ENCODE measurements around the gene ZCCHC10. TPM values are rescaled to one million over a fixed set of nuclear protein-coding genes. Genes with fewer than 3 reads are reported as not detected.
"Not testable (repeated sequence)": the region's sequence is repeated elsewhere in the genome, so short reads cannot be mapped to it uniquely, and the experiment has no call there.

ZCCHC10 gene
- total RNA-seq, 1 donor from 2014 or later = 16.7 TPM

- ATAC-seq (peak; percentile 3), DNase-seq (no peak)
- intact Hi-C loops (cut with micrococcal nuclease) = no loop called here
Observed at GRCh38 chr5:133048993-133049725, 22.8 kb upstream of the ZCCHC10 start.

- intact Hi-C loops (cut with micrococcal nuclease) = no loop called here
- ATAC-seq (no peak), DNase-seq (no peak)
Observed at GRCh38 chr5:133047404-133047803, 21.1 kb upstream of the ZCCHC10 start.

- intact Hi-C loops (cut with micrococcal nuclease); ATAC-seq: not testable (repeated sequence)
Observed at GRCh38 chr5:133046560-133046959, 20.2 kb upstream of the ZCCHC10 start.

GRCh38 chr5:133041910-133042309 lies 15.6 kb upstream of the ZCCHC10 start:
- intact Hi-C loops (cut with micrococcal nuclease) = no loop called here
- ATAC-seq (no peak), DNase-seq (no peak)

More at GRCh38 chr5:133046560-133046959, 20.2 kb upstream of the ZCCHC10 start:
- DNase-seq = not testable (repeated sequence)

GRCh38 chr5:133041157-133041784 lies 14.9 kb upstream of the ZCCHC10 start:
- intact Hi-C loops (cut with micrococcal nuclease) = no loop called here
- DNase-seq (no peak), ATAC-seq (no peak)

- ATAC-seq; intact Hi-C loops (cut with micrococcal nuclease): not testable (repeated sequence)
Observed at GRCh38 chr5:133036677-133037076, 10.3 kb upstream of the ZCCHC10 start.

GRCh38 chr5:133035224-133035623 lies 8.9 kb upstream of the ZCCHC10 start:
- DNase-seq (no peak), ATAC-seq (no peak)
- intact Hi-C loops (cut with micrococcal nuclease) = no loop called here

More at GRCh38 chr5:133036677-133037076, 10.3 kb upstream of the ZCCHC10 start:
- DNase-seq = not testable (repeated sequence)

GRCh38 chr5:133034064-133034463 lies 7.7 kb upstream of the ZCCHC10 start:
- DNase-seq (no peak), ATAC-seq (no peak)
- intact Hi-C loops (cut with micrococcal nuclease) = no loop called here

GRCh38 chr5:133032852-133033742 lies 6.7 kb upstream of the ZCCHC10 start:
- ATAC-seq (no peak), DNase-seq (no peak)
- intact Hi-C loops (cut with micrococcal nuclease) = no loop called here

GRCh38 chr5:133030343-133031005 lies 4.1 kb upstream of the ZCCHC10 start:
- DNase-seq (no peak), ATAC-seq (no peak)
- intact Hi-C loops (cut with micrococcal nuclease) = no loop called here

GRCh38 chr5:133029416-133029815 lies 3.1 kb upstream of the ZCCHC10 start:
- DNase-seq = no peak
- intact Hi-C loops (cut with micrococcal nuclease) = no loop called here
- no peak for ATAC-seq

- ATAC-seq = no peak
- DNase-seq = no peak
- intact Hi-C loops (cut with micrococcal nuclease) = no loop called here
Observed at GRCh38 chr5:133026664-133027153, 360 bp upstream of the ZCCHC10 start.

GRCh38 chr5:133019471-133019870 lies 6.9 kb downstream of the ZCCHC10 start:
- DNase-seq; ATAC-seq; intact Hi-C loops (cut with micrococcal nuclease): not testable (repeated sequence)

- no peak for ATAC-seq
- DNase-seq = no peak
- intact Hi-C loops (cut with micrococcal nuclease) = no loop called here
Observed at GRCh38 chr5:133017964-133018363, 8.4 kb downstream of the ZCCHC10 start.

- DNase-seq (no peak), ATAC-seq (no peak)
- intact Hi-C loops (cut with micrococcal nuclease) = no loop called here
Observed at GRCh38 chr5:133015466-133015865, 10.9 kb downstream of the ZCCHC10 start.

- ATAC-seq; DNase-seq; intact Hi-C loops (cut with micrococcal nuclease): not testable (repeated sequence)
Observed at GRCh38 chr5:133008455-133008854, 17.9 kb downstream of the ZCCHC10 start.

- DNase-seq (no peak), ATAC-seq (no peak)
- intact Hi-C loops (cut with micrococcal nuclease) = no loop called here
Observed at GRCh38 chr5:133006653-133007052, 19.7 kb downstream of the ZCCHC10 start.

GRCh38 chr5:132999246-132999645 lies 27.1 kb downstream of the ZCCHC10 start:
- ATAC-seq (no peak), DNase-seq (no peak)
- intact Hi-C loops (cut with micrococcal nuclease) = no loop called here

GRCh38 chr5:132998556-132998955 lies 27.8 kb downstream of the ZCCHC10 start:
- intact Hi-C loops (cut with micrococcal nuclease) = no loop called here
- DNase-seq = no peak
- ATAC-seq = no peak
